ENCODE results near the gene JAZF1.

Gene JAZF1

GRCh38 chr7:28054531-28055160 is 125.9 kb downstream of the JAZF1 start:
- Histone ChIP-seq H3K9me2 (replicated peaks; ENCODE audit: control insufficient read depth, low read length) (no peaks in the 10 kb centered on the region), H3K27ac (ENCODE audit: low read depth, low read length) (no peak overlapping the region), H3K27me3 (ENCODE audit: control insufficient read depth, low read length) (no peaks in the 10 kb centered on the region), H3K4me2 (ENCODE audit: low read length) (no peak overlapping the region), H3K9me3 (ENCODE audit: control insufficient read depth, insufficient read depth, low read length) (0 out of 2 replicates have a peak, but pooled peaks cover 2% of the 10 kb centered on the region), H3K4me1 (ENCODE audit: control insufficient read depth, low read length) (no peaks in the 10 kb centered on the region), H3K4me3 (ENCODE audit: low read length) (no peak overlapping the region), H3K79me2 (ENCODE audit: control insufficient read depth, low read length) (peaks cover 16% of the 10 kb centered on the region), H3F3A (ENCODE audit: control insufficient read depth, insufficient read depth) (no peaks in the 10 kb centered on the region), H4K20me1 (ENCODE audit: control insufficient read depth, insufficient read depth, low read depth, low read length) (no peaks in the 10 kb centered on the region), H3K36me3 (ENCODE audit: control insufficient read depth, low read length) (no peaks in the 10 kb centered on the region)
- TF ChIP-seq EZH2phosphoT487 (IDR thresholded peaks at IDR 0.05; ENCODE audit: borderline replicate concordance, low read length) = no peak
- TF ChIP-seq CTCF (IDR thresholded peaks at IDR 0.05; ENCODE audit: low read depth, low read length, poor library complexity, severe bottlenecking) = no peak

- Histone ChIP-seq H3K27me3 (ENCODE audit: control insufficient read depth, low read length) (no peaks in the 10 kb centered on the region), H3K27ac (ENCODE audit: low read depth, low read length) (no peak overlapping the region)
These were observed 127.7 kb downstream of the JAZF1 start for GRCh38 chr7:28052933-28053332.

GRCh38 chr7:28048694-28049093 is 131.9 kb downstream of the JAZF1 start:
- Histone ChIP-seq H3K36me3 (ENCODE audit: control insufficient read depth, low read length) (no peaks in the 10 kb centered on the region), H3K4me3 (ENCODE audit: low read length) (no peak overlapping the region), H4K20me1 (ENCODE audit: control insufficient read depth, insufficient read depth, low read depth, low read length) (0 out of 2 replicates have a peak, but pooled peaks cover 5% of the 10 kb centered on the region), H3K4me2 (ENCODE audit: low read length) (no peak overlapping the region), H3K79me2 (ENCODE audit: control insufficient read depth, low read length) (peaks cover 18% of the 10 kb centered on the region), H3K4me1 (ENCODE audit: control insufficient read depth, low read length) (peaks cover 3% of the 10 kb centered on the region; the same call in 1 of the 2 replicates), H3K27me3 (ENCODE audit: control insufficient read depth, low read length) (no peaks in the 10 kb centered on the region), H3K9me3 (ENCODE audit: control insufficient read depth, insufficient read depth, low read length) (no peaks in the 10 kb centered on the region), H3F3A (ENCODE audit: control insufficient read depth, insufficient read depth) (no peaks in the 10 kb centered on the region), H3K27ac (ENCODE audit: low read depth, low read length) (no peak overlapping the region), H3K9me2 (replicated peaks; ENCODE audit: control insufficient read depth, low read length) (no peaks in the 10 kb centered on the region)
- TF ChIP-seq CTCF (IDR thresholded peaks at IDR 0.05; ENCODE audit: low read depth, low read length, poor library complexity, severe bottlenecking) = no peak
- no peak for TF ChIP-seq EZH2phosphoT487 (IDR thresholded peaks at IDR 0.05; ENCODE audit: borderline replicate concordance, low read length)

More at GRCh38 chr7:28052933-28053332, 127.7 kb downstream of the JAZF1 start:
- Histone ChIP-seq H3K4me1 (ENCODE audit: control insufficient read depth, low read length) (no peaks in the 10 kb centered on the region), H4K20me1 (ENCODE audit: control insufficient read depth, insufficient read depth, low read depth, low read length) (no peaks in the 10 kb centered on the region), H3K79me2 (ENCODE audit: control insufficient read depth, low read length) (peaks cover 15% of the 10 kb centered on the region), H3F3A (ENCODE audit: control insufficient read depth, insufficient read depth) (no peaks in the 10 kb centered on the region), H3K9me2 (replicated peaks; ENCODE audit: control insufficient read depth, low read length) (no peaks in the 10 kb centered on the region), H3K4me3 (ENCODE audit: low read length) (no peak overlapping the region), H3K36me3 (ENCODE audit: control insufficient read depth, low read length) (no peaks in the 10 kb centered on the region), H3K9me3 (ENCODE audit: control insufficient read depth, insufficient read depth, low read length) (no peaks in the 10 kb centered on the region), H3K4me2 (ENCODE audit: low read length) (no peak overlapping the region)
- TF ChIP-seq EZH2phosphoT487 (IDR thresholded peaks at IDR 0.05; ENCODE audit: borderline replicate concordance, low read length) (no peak), CTCF (IDR thresholded peaks at IDR 0.05; ENCODE audit: low read depth, low read length, poor library complexity, severe bottlenecking) (no peak)

All from DOHH2 (cell line).